HepG2 (cell line): ENCODE data around the gene NSUN5. TPM values are rescaled to one million over a fixed set of nuclear protein-coding genes. Genes with fewer than 3 reads are reported as not detected.

ENCODE experiments used
- CHCHD3 ChIP-seq: sonication (generic); formaldehyde crosslinking; IDR thresholded peaks from 2 replicates; pipeline ENCODE4 v1.8.0; 2022; ENCODE audit warnings: mild to moderate bottlenecking, missing genetic modification reagents, moderate library complexity
- CHD2 ChIP-seq: IDR thresholded peaks from 2 replicates; pipeline ENCODE4 v1.6.1; 2011; ENCODE audit warnings: low read depth, low read length, improper control_type of control experiment
- DR1 ChIP-seq: sonication (generic); formaldehyde crosslinking; IDR thresholded peaks from 2 replicates; pipeline ENCODE4 v1.8.0; 2021; ENCODE audit warnings: mild to moderate bottlenecking, missing genetic modification reagents, inconsistent platforms
- ELF4 ChIP-seq: sonication (generic); formaldehyde crosslinking; IDR thresholded peaks from 2 replicates; pipeline ENCODE4 v1.5.0; 2020; ENCODE audit warnings: missing genetic modification reagents, mild to moderate bottlenecking, moderate library complexity, borderline replicate concordance
- LCORL ChIP-seq, 2 experiments: fragments of 450-650 bp in 1 of 2; sonication (generic) in 1 of 2; formaldehyde crosslinking in 1 of 2; IDR thresholded peaks; 2 replicates each; pipeline versions ENCODE4 v1.5.0 to v1.6.1; 2017 to 2020; ENCODE audit warnings: antibody characterized with exemption in 1 of 2, missing genetic modification reagents in 1 of 2
- MAZ ChIP-seq, 2 experiments: sonication (generic) in 1 of 2; formaldehyde crosslinking in 1 of 2; IDR thresholded peaks; 2 replicates each; pipeline versions ENCODE4 v1.5.0 to v1.6.1; 2012 to 2020; ENCODE audit warnings: low read depth in 2 of 2, mild to moderate bottlenecking in 2 of 2, borderline replicate concordance in 1 of 2, improper control_type of control experiment in 1 of 2, low read length in 1 of 2, missing genetic modification reagents in 1 of 2, moderate library complexity in 1 of 2
- MLLT10 ChIP-seq: sonication (generic); formaldehyde crosslinking; IDR thresholded peaks from 2 replicates; pipeline ENCODE4 v1.4.0; 2020; ENCODE audit warnings: missing genetic modification reagents
- MXI1 ChIP-seq: IDR thresholded peaks from 3 replicates; pipeline ENCODE4 v1.6.1; 2012; ENCODE audit warnings: low read depth, low read length, inconsistent platforms, borderline replicate concordance
- NFIC ChIP-seq: IDR thresholded peaks from 2 replicates; pipeline ENCODE4 v1.6.1; 2012; ENCODE audit warnings: mild to moderate bottlenecking, low read length, inconsistent platforms
- PHF8 ChIP-seq: sonication (generic); formaldehyde crosslinking; IDR thresholded peaks from 2 replicates; pipeline ENCODE4 v1.5.0; 2020; ENCODE audit warnings: missing genetic modification reagents
- RXRB ChIP-seq: IDR thresholded peaks from 2 replicates; pipeline ENCODE4 v1.6.1; 2016; ENCODE audit warnings: borderline replicate concordance, missing genetic modification reagents, missing compliant biosample characterization
- SRSF9 ChIP-seq: fragments of 200-400 bp; formaldehyde crosslinking; IDR thresholded peaks from 2 replicates; pipeline ENCODE4 v1.6.1; 2018; ENCODE audit warnings: borderline replicate concordance, mild to moderate bottlenecking, low read depth, low read length; ENCODE audit not compliant: insufficient read depth, poor library complexity, severe bottlenecking
- ZMYM3 ChIP-seq: sonication (generic); formaldehyde crosslinking; IDR thresholded peaks from 2 replicates; pipeline ENCODE4 v1.5.1; 2020; ENCODE audit warnings: mild to moderate bottlenecking, missing genetic modification reagents
- ZNF367 ChIP-seq: sonication (generic); formaldehyde crosslinking; IDR thresholded peaks from 2 replicates; pipeline ENCODE4 v1.4.0; 2020; ENCODE audit warnings: missing genetic modification reagents, borderline replicate concordance
- ZNF503 ChIP-seq: sonication (generic); formaldehyde crosslinking; IDR thresholded peaks from 2 replicates; pipeline ENCODE4 v1.4.0; 2020; ENCODE audit warnings: missing genetic modification reagents
- ZNF513 ChIP-seq: sonication (generic); formaldehyde crosslinking; conservative IDR thresholded peaks from 2 replicates; pipeline ENCODE4 v1.5.0; 2020; ENCODE audit warnings: missing genetic modification reagents
- ZNF616 ChIP-seq: sonication (generic); formaldehyde crosslinking; IDR thresholded peaks from 2 replicates; pipeline ENCODE4 v1.5.0; 2020; ENCODE audit warnings: low read depth, mild to moderate bottlenecking, missing genetic modification reagents
- ZNF788 ChIP-seq: sonication (generic); formaldehyde crosslinking; IDR thresholded peaks from 2 replicates; pipeline ENCODE4 v1.5.0; 2020; ENCODE audit warnings: mild to moderate bottlenecking, missing genetic modification reagents, borderline replicate concordance
- polyA plus RNA-seq, 8 experiments: library from polyadenylated mRNA; depleted of rRNA in 3 of 8; stranded (reverse) in 7 of 8; unstranded in 1 of 8; fragments of >200 nt; fragmentation: Illumina TruSeq in 4 of 8; extraction: Trizol in 4 of 8; gene quantifications; 2 replicates each; pipeline versions ENCODE4 v1.2.1 to v1.2.3, GENCODE V29; 2011 to 2016; ENCODE audit warnings: low read depth in 4 of 8, missing spikeins in 1 of 8, mixed read lengths in 1 of 8; ENCODE audit not compliant: insufficient read depth in 1 of 8
- total RNA-seq, 5 experiments: library from RNA; depleted of rRNA; stranded (reverse); fragments of >200 nt; fragmentation: Illumina TruSeq; extraction: Trizol; gene quantifications; 2 replicates each; pipeline ENCODE4 v1.2.3, GENCODE V29; 2016; ENCODE audit warnings: low read depth in 1 of 5
- TF ChIP-seq, protein P1 (sequence below): sonication (generic); formaldehyde crosslinking; IDR thresholded peaks from 2 replicates; pipeline ENCODE4 v1.4.0; 2020; ENCODE audit warnings: mild to moderate bottlenecking, missing genetic modification reagents
- TF ChIP-seq, protein P2 (sequence below): sonication (generic); formaldehyde crosslinking; IDR thresholded peaks from 2 replicates; pipeline ENCODE4 v1.8.1; 2023; ENCODE audit warnings: mild to moderate bottlenecking, missing genetic modification reagents, borderline replicate concordance
- TF ChIP-seq, protein P3 (sequence below): sonication (generic); formaldehyde crosslinking; IDR thresholded peaks from 2 replicates; pipeline ENCODE4 v1.4.0; 2020; ENCODE audit warnings: low read depth, missing genetic modification reagents

The NSUN5 gene
- total and polyA plus RNA-seq, 2 of the 13 experiments (the other 11 are each of a cell fraction or from before 2014, with no cell fraction given), result 19.9 to 35.8 TPM

- TF ChIP-seq, protein P1, sequence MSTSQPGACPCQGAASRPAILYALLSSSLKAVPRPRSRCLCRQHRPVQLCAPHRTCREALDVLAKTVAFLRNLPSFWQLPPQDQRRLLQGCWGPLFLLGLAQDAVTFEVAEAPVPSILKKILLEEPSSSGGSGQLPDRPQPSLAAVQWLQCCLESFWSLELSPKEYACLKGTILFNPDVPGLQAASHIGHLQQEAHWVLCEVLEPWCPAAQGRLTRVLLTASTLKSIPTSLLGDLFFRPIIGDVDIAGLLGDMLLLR (CRISPR knock-in tag), result peak; percentile 66; the same call in 1 of the 2 replicates
- TF ChIP-seq MLLT10 (CRISPR knock-in tag) (no peak), MAZ (IDR thresholded peaks at IDR 0.05; ENCODE audit: borderline replicate concordance, low read depth, low read length) (no peak), MAZ (CRISPR knock-in tag; IDR thresholded peaks at IDR 0.05; ENCODE audit: low read depth) (peak; percentile 70; the same call in 1 of the 2 replicates), ZMYM3 (no peak), SRSF9 (no peak), ZNF616 (CRISPR knock-in tag) (peak; percentile 70; the same call in 1 of the 2 replicates), MXI1 (peak; percentile 83; the same call in 1 of the 3 replicates), CHD2 (no peak), ZNF367 (CRISPR knock-in tag) (0 out of 2 replicates have a peak, but pooled peaks have one; percentile 72), ZNF503 (CRISPR knock-in tag) (peak; percentile 65), PHF8 (peak; percentile 84), RXRB (peak; percentile 74), ELF4 (no peak), CHCHD3 (CRISPR knock-in tag) (no peak), LCORL (IDR thresholded peaks at IDR 0.05) (no peak), LCORL (CRISPR knock-in tag; IDR thresholded peaks at IDR 0.05) (no peak; the same call in 1 of the 2 replicates), DR1 (CRISPR knock-in tag) (peak; percentile 32; the same call in 1 of the 2 replicates), ZNF513 (CRISPR knock-in tag) (no peak), NFIC (no peak), ZNF788 (CRISPR knock-in tag) (peak; percentile 78; the same call in 1 of the 2 replicates)
- TF ChIP-seq, protein P2, sequence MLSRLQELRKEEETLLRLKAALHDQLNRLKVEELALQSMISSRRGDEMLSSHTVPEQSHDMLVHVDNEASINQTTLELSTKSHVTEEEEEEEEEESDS (CRISPR knock-in tag), result no peak; the same call in none of the 2 replicates
- TF ChIP-seq, protein P3, sequence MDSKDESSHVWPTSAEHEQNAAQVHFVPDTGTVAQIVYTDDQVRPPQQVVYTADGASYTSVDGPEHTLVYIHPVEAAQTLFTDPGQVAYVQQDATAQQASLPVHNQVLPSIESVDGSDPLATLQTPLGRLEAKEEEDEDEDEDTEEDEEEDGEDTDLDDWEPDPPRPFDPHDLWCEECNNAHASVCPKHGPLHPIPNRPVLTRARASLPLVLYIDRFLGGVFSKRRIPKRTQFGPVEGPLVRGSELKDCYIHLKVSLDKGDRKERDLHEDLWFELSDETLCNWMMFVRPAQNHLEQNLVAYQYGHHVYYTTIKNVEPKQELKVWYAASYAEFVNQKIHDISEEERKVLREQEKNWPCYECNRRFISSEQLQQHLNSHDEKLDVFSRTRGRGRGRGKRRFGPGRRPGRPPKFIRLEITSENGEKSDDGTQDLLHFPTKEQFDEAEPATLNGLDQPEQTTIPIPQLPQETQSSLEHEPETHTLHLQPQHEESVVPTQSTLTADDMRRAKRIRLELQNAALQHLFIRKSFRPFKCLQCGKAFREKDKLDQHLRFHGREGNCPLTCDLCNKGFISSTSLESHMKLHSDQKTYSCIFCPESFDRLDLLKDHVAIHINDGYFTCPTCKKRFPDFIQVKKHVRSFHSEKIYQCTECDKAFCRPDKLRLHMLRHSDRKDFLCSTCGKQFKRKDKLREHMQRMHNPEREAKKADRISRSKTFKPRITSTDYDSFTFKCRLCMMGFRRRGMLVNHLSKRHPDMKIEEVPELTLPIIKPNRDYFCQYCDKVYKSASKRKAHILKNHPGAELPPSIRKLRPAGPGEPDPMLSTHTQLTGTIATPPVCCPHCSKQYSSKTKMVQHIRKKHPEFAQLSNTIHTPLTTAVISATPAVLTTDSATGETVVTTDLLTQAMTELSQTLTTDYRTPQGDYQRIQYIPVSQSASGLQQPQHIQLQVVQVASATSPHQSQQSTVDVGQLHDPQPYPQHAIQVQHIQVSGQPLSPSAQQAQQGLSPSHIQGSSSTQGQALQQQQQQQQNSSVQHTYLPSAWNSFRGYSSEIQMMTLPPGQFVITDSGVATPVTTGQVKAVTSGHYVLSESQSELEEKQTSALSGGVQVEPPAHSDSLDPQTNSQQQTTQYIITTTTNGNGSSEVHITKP, result no peak
These were observed at the start of gene NSUN5 (continued) for GRCh38 chr7:73308665-73309214.
